AG09309 (cell line): ENCODE measurements around the gene MAP3K1.

ENCODE experiments used
- DNase-seq: peaks from one replicate; pipeline ENCODE4 v3.0.0-alpha.2; 2010; ENCODE audit warnings: low read depth
- H3K4me3 ChIP-seq: 2 replicates; pipeline ENCODE4 v1.5.1; 2011; ENCODE audit warnings: mild to moderate bottlenecking, low read depth, low read length, moderate library complexity; ENCODE audit not compliant: control insufficient read depth
- CTCF ChIP-seq: IDR thresholded peaks from 2 replicates; pipeline ENCODE4 v1.5.1; 2011; ENCODE audit warnings: mild to moderate bottlenecking, low read depth, low read length, inconsistent platforms; ENCODE audit not compliant: insufficient read depth, control insufficient read depth; ENCODE audit errors: missing control alignments

MAP3K1 gene

GRCh38 chr5:56803894-56804293 lies 11.5 kb upstream of the MAP3K1 start:
- DNase-seq: no peak
- H3K4me3 ChIP-seq: no peak overlapping the region
- TF ChIP-seq CTCF: no peak

GRCh38 chr5:56807679-56808078 lies 7.7 kb upstream of the MAP3K1 start:
- no peak overlapping the region for H3K4me3 ChIP-seq
- TF ChIP-seq CTCF: no peak
- no peak for DNase-seq

GRCh38 chr5:56808211-56808610 lies 7.1 kb upstream of the MAP3K1 start:
- DNase-seq: no peak
- TF ChIP-seq CTCF: no peak
- H3K4me3 ChIP-seq: no peak overlapping the region

GRCh38 chr5:56810826-56811225 lies 4.5 kb upstream of the MAP3K1 start:
- DNase-seq: no peak
- H3K4me3 ChIP-seq: no peak overlapping the region
- no peak for TF ChIP-seq CTCF

- no peak for TF ChIP-seq CTCF
- H3K4me3 ChIP-seq: no peak overlapping the region
- no peak for DNase-seq
Measured at GRCh38 chr5:56812110-56812509, 3.2 kb upstream of the MAP3K1 start.

- no peak for TF ChIP-seq CTCF
- no peak overlapping the region for H3K4me3 ChIP-seq
- DNase-seq: no peak
Measured at GRCh38 chr5:56813302-56813701, 2.0 kb upstream of the MAP3K1 start.

- TF ChIP-seq CTCF: no peak
- peak overlapping the region; percentile 58 for H3K4me3 ChIP-seq
- no peak for DNase-seq
Measured at GRCh38 chr5:56814361-56814962, 887 bp upstream of the MAP3K1 start.
